GM12801 (cell line): ENCODE measurements around the gene PLXNC1.

Experiments used
- TF ChIP-seq, protein P1 (sequence below): IDR thresholded peaks from one replicate; pipeline ENCODE4 v1.5.1; 2011; ENCODE audit warnings: control low read depth; ENCODE audit not compliant: insufficient read length; ENCODE audit errors: extremely low read depth

PLXNC1 gene

DNA sequence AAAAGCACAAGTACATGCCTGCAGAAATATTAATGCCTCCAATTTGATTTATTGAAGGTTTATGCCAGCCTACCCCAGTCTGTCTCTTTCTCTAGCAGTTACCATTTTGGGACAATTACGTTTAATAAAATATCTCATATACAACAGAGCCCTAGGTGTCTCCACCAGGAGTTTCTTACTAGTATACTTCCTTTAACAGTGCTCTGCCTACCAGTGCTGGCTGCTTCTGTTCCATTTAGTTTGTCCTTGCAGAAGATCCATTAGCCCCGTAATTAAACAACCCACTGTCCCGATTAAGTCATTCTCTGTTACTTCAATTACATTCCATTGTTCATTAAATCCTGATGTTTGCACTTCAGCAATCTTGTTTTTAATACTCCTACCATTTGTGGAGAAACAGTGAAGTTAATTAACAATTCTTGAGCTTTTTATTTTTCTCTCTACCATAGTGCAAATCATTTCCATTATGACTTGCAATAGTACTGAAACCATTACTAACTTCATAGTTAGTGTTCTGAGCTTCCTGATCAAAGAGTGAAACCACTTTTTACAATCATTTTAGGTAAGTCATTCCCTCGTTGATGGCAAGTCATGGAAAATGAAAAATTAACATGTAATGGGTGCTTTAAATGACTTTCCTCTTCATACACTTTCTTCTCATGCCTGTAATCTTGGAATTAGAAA, 121.1 kb downstream of the PLXNC1 start:
- TF ChIP-seq, protein P1, sequence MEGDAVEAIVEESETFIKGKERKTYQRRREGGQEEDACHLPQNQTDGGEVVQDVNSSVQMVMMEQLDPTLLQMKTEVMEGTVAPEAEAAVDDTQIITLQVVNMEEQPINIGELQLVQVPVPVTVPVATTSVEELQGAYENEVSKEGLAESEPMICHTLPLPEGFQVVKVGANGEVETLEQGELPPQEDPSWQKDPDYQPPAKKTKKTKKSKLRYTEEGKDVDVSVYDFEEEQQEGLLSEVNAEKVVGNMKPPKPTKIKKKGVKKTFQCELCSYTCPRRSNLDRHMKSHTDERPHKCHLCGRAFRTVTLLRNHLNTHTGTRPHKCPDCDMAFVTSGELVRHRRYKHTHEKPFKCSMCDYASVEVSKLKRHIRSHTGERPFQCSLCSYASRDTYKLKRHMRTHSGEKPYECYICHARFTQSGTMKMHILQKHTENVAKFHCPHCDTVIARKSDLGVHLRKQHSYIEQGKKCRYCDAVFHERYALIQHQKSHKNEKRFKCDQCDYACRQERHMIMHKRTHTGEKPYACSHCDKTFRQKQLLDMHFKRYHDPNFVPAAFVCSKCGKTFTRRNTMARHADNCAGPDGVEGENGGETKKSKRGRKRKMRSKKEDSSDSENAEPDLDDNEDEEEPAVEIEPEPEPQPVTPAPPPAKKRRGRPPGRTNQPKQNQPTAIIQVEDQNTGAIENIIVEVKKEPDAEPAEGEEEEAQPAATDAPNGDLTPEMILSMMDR = no peak

DNA sequence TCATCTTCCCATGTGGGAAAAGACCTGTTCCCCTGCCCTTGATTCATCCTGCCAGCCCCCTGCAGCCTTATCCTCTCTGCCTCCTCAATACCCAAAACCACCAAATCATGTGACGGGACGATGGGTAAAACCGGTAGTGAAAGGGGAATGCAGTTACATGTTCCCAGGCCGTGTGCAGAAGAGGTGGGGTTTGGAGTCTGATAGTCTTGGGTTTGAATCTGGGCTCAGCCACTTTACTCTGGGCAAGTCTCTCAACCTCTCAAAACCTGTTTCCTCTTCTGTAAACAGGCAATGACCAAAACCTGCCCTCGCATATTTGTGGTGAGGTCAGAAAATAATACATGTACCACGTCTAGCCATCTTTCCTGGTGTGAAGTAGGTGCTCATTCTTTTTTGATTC, 123.0 kb downstream of the PLXNC1 start:
- TF ChIP-seq, protein P1 = no peak

DNA sequence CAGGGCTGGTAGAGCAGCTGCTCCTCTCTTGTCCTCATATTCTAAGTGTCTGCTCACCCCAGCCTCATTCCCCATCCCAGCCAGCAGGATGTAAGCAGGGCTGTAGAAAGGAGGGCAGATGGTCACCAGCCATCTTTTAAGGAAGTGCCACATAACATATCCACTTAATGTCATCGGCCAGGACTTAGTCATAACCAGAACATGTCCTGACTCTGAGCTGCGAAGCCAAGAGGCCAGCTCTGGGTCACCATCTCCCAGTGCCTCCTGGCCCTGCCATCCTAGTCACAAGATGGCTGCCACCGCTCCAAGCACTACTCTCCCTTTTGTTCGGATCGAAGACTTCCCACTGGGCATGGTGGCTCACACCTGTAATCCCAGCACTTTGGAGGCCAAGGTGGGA, 123.9 kb downstream of the PLXNC1 start:
- TF ChIP-seq, protein P1 = no peak

DNA sequence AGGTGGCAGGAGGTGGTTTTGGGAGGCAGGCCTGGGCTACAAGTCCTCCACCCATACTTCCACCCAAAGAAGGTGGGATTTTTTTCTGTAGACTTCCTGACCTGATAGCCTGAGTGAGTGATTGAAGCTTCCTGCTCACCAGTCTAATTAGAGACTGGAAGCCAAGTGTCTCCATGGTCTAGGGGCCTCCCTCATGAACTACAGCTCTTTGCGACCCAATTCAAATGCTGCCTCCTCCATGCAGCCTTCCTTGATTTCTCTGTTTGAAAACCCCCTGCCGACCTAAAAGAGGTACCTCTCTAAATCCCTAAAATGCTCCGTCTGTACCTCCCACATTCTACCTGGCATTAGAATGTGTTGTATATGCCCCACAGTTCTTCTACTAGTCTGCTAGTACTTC, 124.9 kb downstream of the PLXNC1 start:
- TF ChIP-seq, protein P1 = no peak

DNA sequence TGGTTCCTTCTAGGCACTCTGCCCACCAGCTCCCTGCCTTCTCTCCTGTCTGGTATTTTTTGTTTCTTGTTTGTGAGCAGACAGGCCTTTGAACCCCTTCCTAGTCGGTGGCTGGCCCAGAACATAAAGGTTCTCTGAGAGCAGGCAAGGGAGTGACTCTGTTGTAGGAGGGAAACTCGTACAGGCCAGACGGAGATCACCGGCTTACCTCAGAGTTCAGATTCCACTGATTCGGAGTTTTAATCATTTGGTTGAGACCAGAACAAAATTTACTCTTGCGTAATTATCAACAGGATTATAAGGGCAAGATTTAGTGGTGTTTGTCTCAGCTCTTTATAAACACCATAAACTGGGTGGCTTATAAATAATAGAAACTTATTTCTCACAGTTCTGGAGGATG, 128.3 kb downstream of the PLXNC1 start:
- TF ChIP-seq, protein P1 = no peak

DNA sequence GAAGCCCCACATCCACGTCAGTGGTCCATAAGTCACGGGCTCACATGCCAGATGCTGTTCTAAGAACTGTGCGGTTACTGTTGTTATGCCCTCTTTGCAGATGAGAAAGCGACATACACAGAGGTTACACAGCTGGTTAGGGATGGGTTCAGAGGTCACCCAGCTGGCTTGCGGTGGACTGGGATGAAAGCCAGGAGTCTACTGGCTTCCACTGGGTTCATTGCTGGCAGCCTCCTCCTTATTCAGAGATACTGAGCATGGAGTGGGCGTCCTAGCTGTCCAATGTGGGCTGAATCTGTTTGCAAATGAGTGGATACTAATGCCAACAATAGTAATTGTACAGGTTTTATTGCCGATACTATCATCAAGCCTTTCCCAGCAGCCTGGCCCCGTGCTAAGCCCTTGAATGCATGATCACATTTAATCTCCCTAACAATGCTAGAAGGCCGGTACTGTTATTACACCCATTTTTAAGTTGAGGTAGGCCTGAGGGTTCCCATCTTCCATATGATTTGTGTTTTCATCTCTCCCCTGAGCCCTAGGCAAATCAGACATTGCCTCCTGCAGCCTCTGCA, 129.1 kb downstream of the PLXNC1 start:
- TF ChIP-seq, protein P1 = no peak

DNA sequence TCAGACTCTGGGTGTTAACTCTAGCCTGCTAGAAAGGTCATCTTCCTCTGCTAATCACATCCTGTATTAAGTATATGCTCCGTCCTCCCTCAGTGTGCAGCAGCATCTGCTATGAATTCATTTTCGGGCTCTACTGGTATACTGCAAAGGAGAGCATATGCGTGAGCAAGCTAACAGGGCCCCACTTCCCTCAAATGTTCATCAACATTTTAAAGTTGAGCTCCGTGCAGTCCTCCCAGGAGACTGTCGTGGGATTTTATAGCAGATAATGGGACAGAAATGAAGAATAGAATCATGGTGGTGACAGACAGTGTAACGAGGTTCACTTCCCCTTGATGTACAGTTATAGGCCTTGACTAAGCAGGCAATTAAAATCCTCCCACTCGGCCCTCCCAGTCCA, 131.7 kb downstream of the PLXNC1 start:
- TF ChIP-seq, protein P1 = no peak
